OCI-LY1 (cell line): ENCODE measurements around the gene C2CD3.

ENCODE experiments used
- CTCF ChIP-seq: fragments of 200-600 bp; sonication (generic), shearing (Covaris generic); IDR thresholded peaks from 2 replicates; pipeline ENCODE4 v1.5.1; 2017; ENCODE audit warnings: mild to moderate bottlenecking, antibody characterized with exemption, low read length, moderate library complexity, mixed read lengths
- EZH2 ChIP-seq: fragments of 200-600 bp; sonication (generic), shearing (Covaris generic); IDR thresholded peaks from 2 replicates; pipeline ENCODE4 v1.8.0; 2017; ENCODE audit warnings: borderline replicate concordance, mixed run types, mild to moderate bottlenecking, antibody characterized with exemption, low read length, moderate library complexity, mixed read lengths

DNA sequence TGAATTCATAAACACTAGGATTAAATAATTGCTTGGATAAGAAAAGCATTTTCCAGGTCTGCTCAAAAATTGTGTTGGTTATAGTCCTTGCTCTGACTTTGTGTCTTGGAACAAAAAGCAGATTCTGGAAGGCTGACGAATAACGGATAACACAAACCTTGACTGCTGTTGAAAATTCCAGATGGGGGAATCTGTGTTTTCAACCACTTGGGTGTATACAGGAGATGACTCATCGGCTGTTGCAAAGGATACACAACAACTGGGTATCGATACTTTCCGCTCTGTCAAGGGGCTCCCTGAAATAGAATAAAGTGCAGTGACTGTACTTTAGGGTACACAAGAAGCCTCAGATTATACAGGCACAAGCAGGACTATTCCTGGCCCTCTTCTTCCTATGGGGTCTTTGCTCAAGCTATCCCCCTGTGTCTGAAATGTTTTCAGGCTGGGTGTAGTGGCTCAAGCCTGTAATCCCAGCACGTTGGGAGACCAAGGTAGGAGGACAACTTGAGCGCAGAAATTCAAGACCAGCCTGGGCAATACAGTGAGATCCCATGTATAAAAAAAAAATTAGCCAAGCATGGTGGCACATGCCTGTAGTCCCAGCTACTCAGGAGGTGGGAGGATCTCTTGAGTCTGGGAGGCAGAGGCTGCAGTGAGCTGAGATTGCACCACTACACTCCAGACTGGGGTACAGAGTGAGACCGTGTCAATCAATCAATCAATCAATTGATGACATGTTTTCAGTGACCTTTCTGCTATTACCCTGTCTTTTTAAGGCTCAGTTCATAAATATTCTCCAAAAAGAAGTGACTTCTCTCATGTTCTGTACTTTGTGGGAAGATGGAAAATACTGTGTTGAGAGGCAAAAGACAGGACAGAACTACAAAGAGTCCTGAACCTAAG is 113.3 kb downstream of the C2CD3 start:
- TF ChIP-seq CTCF (no peak), EZH2 (no peak)
